B cell (primary cell): ENCODE data around the gene FILIP1. TPM values are rescaled to one million over a fixed set of nuclear protein-coding genes. Genes with fewer than 3 reads are reported as not detected.

Experiments
- ATAC-seq: fragments of 200-7000 bp; cut with Tn5 transposase; one replicate; pipeline ENCODE4 v1.10.0; 2021; ENCODE audit warnings: low read depth, mild to moderate bottlenecking, moderate number of reproducible peaks, moderate library complexity
- CTCF ChIA-PET: fragments of 350-600 bp; sonication (Branson Sonifier 250); formaldehyde crosslinking; loops from one replicate; lab custom pipeline; 2021; ENCODE audit warnings: antibody characterized with exemption, inconsistent platforms; lab: Charles Lee
- POLR2A ChIA-PET: fragments of 350-600 bp; sonication (Branson Sonifier 250); formaldehyde crosslinking; loops from one replicate; lab custom pipeline; 2021; ENCODE audit warnings: antibody characterized with exemption; lab: Charles Lee
- DNase-seq: peaks from one replicate; pipeline ENCODE4 v3.0.0; 2013
- H2AFZ ChIP-seq: 2 replicates; pipeline ENCODE4 v1.6.1; 2012; ENCODE audit warnings: mild to moderate bottlenecking, low read depth, low read length; ENCODE audit not compliant: insufficient read depth, poor library complexity, severe bottlenecking
- H3K27ac ChIP-seq, 2 donors: 1 replicate in 1 of 2; 2 replicates in 1 of 2; pipeline ENCODE4 v1.5.1; 2012 to 2013; ENCODE audit warnings: low read length in 2 of 2, mild to moderate bottlenecking in 2 of 2, moderate library complexity in 1 of 2
- H3K27me3 ChIP-seq, 4 experiments: fragments of 200-600 bp in 1 of 4; sonication (generic) in 1 of 4; replicated peaks in 1 of 4; 1 replicate in 2 of 4; 2 replicates in 2 of 4; pipeline versions ENCODE4 v1.6.1 to v1.7.0; 2013 to 2016; ENCODE audit warnings: low read length in 3 of 4, mild to moderate bottlenecking in 2 of 4, mixed read lengths in 1 of 4, moderate library complexity in 1 of 4; ENCODE audit not compliant: insufficient read depth in 4 of 4, control insufficient read depth in 3 of 4; ENCODE audit errors: control extremely low read depth in 1 of 4
- H3K36me3 ChIP-seq, 2 experiments: replicated peaks in 1 of 2; 1 replicate in 1 of 2; 2 replicates in 1 of 2; pipeline versions ENCODE4 v1.6.1 to v1.7.1; 2013; ENCODE audit warnings: low read length in 1 of 2; ENCODE audit not compliant: insufficient read depth in 2 of 2, control insufficient read depth in 1 of 2; ENCODE audit errors: control extremely low read depth in 1 of 2, extremely low read depth in 1 of 2
- H3K4me1 ChIP-seq, 2 donors: fragments of 200-600 bp in 1 of 2; sonication (generic) in 1 of 2; 1 replicate in 1 of 2; 2 replicates in 1 of 2; pipeline versions ENCODE4 v1.5.1 to v1.6.1; 2013 to 2017; ENCODE audit warnings: low read length in 2 of 2; ENCODE audit not compliant: control insufficient read depth in 2 of 2, insufficient read depth in 2 of 2
- H3K4me2 ChIP-seq: replicated peaks from 2 replicates; pipeline ENCODE3; 2012; ENCODE audit warnings: mild to moderate bottlenecking, low read depth, low read length; ENCODE audit not compliant: poor library complexity, severe bottlenecking
- H3K4me3 ChIP-seq, 5 experiments: fragments of 200-600 bp in 1 of 5; sonication (generic) in 1 of 5; 1 replicate in 3 of 5; 2 replicates in 2 of 5; pipeline versions ENCODE4 v1.5.1 to v1.7.0; 2011 to 2016; ENCODE audit warnings: low read length in 4 of 5, mild to moderate bottlenecking in 4 of 5, low read depth in 2 of 5, control low read depth in 1 of 5, moderate library complexity in 1 of 5; ENCODE audit not compliant: insufficient read depth in 1 of 5; ENCODE audit errors: control extremely low read depth in 1 of 5, extremely low read depth in 1 of 5
- H3K79me2 ChIP-seq: fragments of 200-600 bp; sonication (generic); one replicate; pipeline ENCODE4 v1.6.0; 2016; ENCODE audit warnings: low read length; ENCODE audit not compliant: control insufficient read depth, insufficient read depth
- H3K9ac ChIP-seq: fragments of 200-600 bp; sonication (generic); 2 replicates; pipeline ENCODE4 v1.6.1; 2017; ENCODE audit warnings: mild to moderate bottlenecking, low read length, moderate library complexity
- H3K9me3 ChIP-seq, 3 donors: one replicate each; pipeline versions ENCODE4 v1.6.1 to v1.7.1; 2013; ENCODE audit warnings: low read length in 2 of 3; ENCODE audit not compliant: control insufficient read depth in 2 of 3, insufficient read depth in 1 of 3; ENCODE audit errors: control extremely low read depth in 1 of 3
- H4K20me1 ChIP-seq: 2 replicates; pipeline ENCODE4 v1.6.0; 2012; ENCODE audit warnings: mild to moderate bottlenecking, low read length; ENCODE audit not compliant: insufficient read depth, control insufficient read depth, poor library complexity, severe bottlenecking
- H3K27ac Mint-ChIP-seq: one replicate; pipeline ENCODE4 v1.8.0; 2021; ENCODE audit warnings: mixed read lengths
- H3K27me3 Mint-ChIP-seq: one replicate; pipeline ENCODE4 v1.8.0; 2021; ENCODE audit warnings: mixed read lengths
- H3K4me1 Mint-ChIP-seq: one replicate; pipeline ENCODE4 v1.8.0; 2021; ENCODE audit warnings: mixed read lengths
- H3K4me3 Mint-ChIP-seq: one replicate; pipeline ENCODE4 v1.8.0; 2021; ENCODE audit warnings: mixed read lengths
- H3K9me3 Mint-ChIP-seq: one replicate; pipeline ENCODE4 v1.8.0; 2022; ENCODE audit warnings: mixed read lengths; ENCODE audit not compliant: insufficient read depth
- CTCF ChIP-seq: fragments of 200-600 bp; IDR thresholded peaks from one replicate; pipeline ENCODE4 v1.8.0; 2022; ENCODE audit warnings: antibody characterized with exemption, mild to moderate bottlenecking
- EZH2 ChIP-seq: IDR thresholded peaks from 2 replicates; pipeline ENCODE4 v1.6.1; 2012; ENCODE audit warnings: borderline replicate concordance, low read depth, mild to moderate bottlenecking, moderate library complexity, low read length; ENCODE audit not compliant: insufficient read depth, poor library complexity, severe bottlenecking
- WGBS: methylation state at CpG from one replicate; pipeline ENCODE4 v1.1.5; 2013; ENCODE audit warnings: missing lambda C conversion rate; ENCODE audit not compliant: insufficient coverage; 5-methylcytosine and 5-hydroxymethylcytosine counted together
- intact Hi-C: fragments of 100-400 bp; cut with micrococcal nuclease; formaldehyde crosslinking; loops from one replicate; pipeline ENCODE4 v1.10.0; 2022
- polyA plus RNA-seq: library from polyadenylated mRNA; depleted of rRNA; stranded (reverse); fragments of >200 nt; gene quantifications from 2 replicates; pipeline ENCODE4 v1.2.3, GENCODE V29; 2012
- total RNA-seq, 2 donors: library from RNA; stranded (reverse); fragments of 120-200 nt in 1 of 2; gene quantifications; 1 replicate in 1 of 2; 2 replicates in 1 of 2; pipeline versions ENCODE4 v1.2.3 to v1.2.4, GENCODE V29; 2013 to 2022

FILIP1 gene
- total and polyA plus RNA-seq, 2 donors (not counting 1 experiment from before 2014, with no cell fraction given) = not detected

DNA sequence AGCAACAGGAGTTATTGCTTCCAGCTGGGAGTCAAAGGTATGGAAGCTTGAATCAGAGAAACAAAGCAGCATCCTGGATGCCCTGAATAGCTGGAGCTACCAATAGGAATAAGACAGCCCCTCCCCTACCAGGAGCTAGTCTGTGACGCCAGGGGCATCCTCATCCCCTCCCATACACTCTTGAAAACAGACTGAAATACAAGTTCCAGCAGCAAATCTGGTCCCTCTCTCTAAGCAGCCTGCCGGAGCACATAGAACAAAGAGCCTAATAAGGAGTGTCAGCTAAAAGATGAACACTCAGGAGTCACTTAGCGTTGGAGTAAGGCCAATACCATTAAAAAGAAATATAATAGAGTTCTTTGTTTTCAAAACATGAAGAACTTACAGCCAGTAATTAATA is 25.6 kb downstream of the FILIP1 start:
- Histone ChIP-seq H3K36me3 (no peaks in the 10 kb centered on the region), H3K4me3 (no peak overlapping the region), H2AFZ (no peak overlapping the region), H3K27ac (no peak overlapping the region), H3K27me3 (no peaks in the 10 kb centered on the region), H4K20me1 (no peaks in the 10 kb centered on the region), H3K79me2 (no peaks in the 10 kb centered on the region), H3K4me2 (no peak overlapping the region), H3K9me3 (no peaks in the 10 kb centered on the region), H3K9ac (no peak overlapping the region), H3K4me1 (no peaks in the 10 kb centered on the region)
- DNase-seq = no peak
- Mint-ChIP-seq H3K27me3 (peaks cover 8% of the 10 kb centered on the region), H3K27ac (no peak overlapping the region), H3K4me1 (no peaks in the 10 kb centered on the region), H3K9me3 (no peaks in the 10 kb centered on the region), H3K4me3 (no peak overlapping the region)
- intact Hi-C loops = no loop called here
- CTCF ChIA-PET = no interaction called here
- WGBS = 89% methylated on average over 1 of the region's 3 CpGs
- TF ChIP-seq CTCF (no peak), EZH2 (no peak)
- no peak for ATAC-seq
- POLR2A ChIA-PET = no interaction called here

DNA sequence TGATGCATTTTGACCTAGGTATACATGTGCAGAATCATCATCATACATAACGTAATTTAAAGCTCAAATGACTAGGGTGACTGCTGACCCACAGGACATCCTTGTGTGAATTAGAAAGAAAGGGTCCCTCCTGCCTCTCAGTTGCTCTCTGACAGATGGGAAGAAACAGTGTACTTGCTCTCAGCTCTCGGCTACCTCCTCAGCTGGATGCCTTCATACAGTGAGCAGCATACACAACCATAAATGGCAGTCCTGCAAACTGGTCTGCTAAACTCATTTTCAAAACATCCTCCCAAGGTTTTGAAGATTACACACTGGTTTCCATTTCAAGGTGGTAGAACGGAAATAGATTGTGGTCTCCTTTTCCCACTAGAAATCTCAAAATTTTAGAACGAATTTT is 26.3 kb downstream of the FILIP1 start:
- H3K27me3 Mint-ChIP-seq = peaks cover 8% of the 10 kb centered on the region
- Histone ChIP-seq H3K27ac (no peak overlapping the region), H3K27me3 (no peaks in the 10 kb centered on the region), H3K4me2 (no peak overlapping the region), H3K4me1 (no peaks in the 10 kb centered on the region), H3K4me3 (no peak overlapping the region), H3K79me2 (no peaks in the 10 kb centered on the region), H3K36me3 (no peaks in the 10 kb centered on the region), H3K9ac (no peak overlapping the region), H4K20me1 (no peaks in the 10 kb centered on the region), H3K9me3 (no peaks in the 10 kb centered on the region), H2AFZ (no peak overlapping the region)
- no peak for ATAC-seq
- ChIA-PET CTCF (no interaction called here), POLR2A (no interaction called here)
- H3K4me3 Mint-ChIP-seq = no peak overlapping the region
- DNase-seq = no peak
- intact Hi-C loops = no loop called here
- no peaks in the 10 kb centered on the region for H3K4me1 Mint-ChIP-seq
- WGBS = 100% methylated on average over 1 of the region's 4 CpGs
- no peak overlapping the region for H3K27ac Mint-ChIP-seq
- no peak for TF ChIP-seq EZH2
- no peaks in the 10 kb centered on the region for H3K9me3 Mint-ChIP-seq
